Stomach smooth muscle (tissue), 2 donors: ENCODE results near the gene NENF.

Experiments
- H3K27ac ChIP-seq: one replicate; pipeline ENCODE4 v1.7.0; 2013; ENCODE audit warnings: mild to moderate bottlenecking, low read length, inconsistent platforms
- H3K27me3 ChIP-seq, 2 donors: one replicate each; pipeline ENCODE4 v1.7.0; 2013; ENCODE audit warnings: low read length in 2 of 2; ENCODE audit not compliant: insufficient read depth in 2 of 2, control insufficient read depth in 1 of 2
- H3K36me3 ChIP-seq, 2 donors: one replicate each; pipeline ENCODE4 v1.7.0; 2013; ENCODE audit warnings: low read length in 2 of 2; ENCODE audit not compliant: control insufficient read depth in 2 of 2, insufficient read depth in 2 of 2
- H3K4me1 ChIP-seq: one replicate; pipeline ENCODE4 v1.7.0; 2013; ENCODE audit warnings: low read length; ENCODE audit not compliant: control insufficient read depth, insufficient read depth
- H3K4me3 ChIP-seq, 2 donors: one replicate each; pipeline ENCODE4 v1.7.0; 2013; ENCODE audit warnings: low read length in 2 of 2
- H3K9ac ChIP-seq, 2 donors: one replicate each; pipeline ENCODE4 v1.7.0; 2013; ENCODE audit warnings: low read length in 2 of 2, mild to moderate bottlenecking in 1 of 2
- H3K9me3 ChIP-seq, 2 donors: one replicate each; pipeline ENCODE4 v1.7.0; 2013; ENCODE audit warnings: low read length in 2 of 2; ENCODE audit not compliant: control insufficient read depth in 2 of 2
- donor health status: healthy.
- donor health status: Pancreatic carcinoma.

NENF gene

DNA sequence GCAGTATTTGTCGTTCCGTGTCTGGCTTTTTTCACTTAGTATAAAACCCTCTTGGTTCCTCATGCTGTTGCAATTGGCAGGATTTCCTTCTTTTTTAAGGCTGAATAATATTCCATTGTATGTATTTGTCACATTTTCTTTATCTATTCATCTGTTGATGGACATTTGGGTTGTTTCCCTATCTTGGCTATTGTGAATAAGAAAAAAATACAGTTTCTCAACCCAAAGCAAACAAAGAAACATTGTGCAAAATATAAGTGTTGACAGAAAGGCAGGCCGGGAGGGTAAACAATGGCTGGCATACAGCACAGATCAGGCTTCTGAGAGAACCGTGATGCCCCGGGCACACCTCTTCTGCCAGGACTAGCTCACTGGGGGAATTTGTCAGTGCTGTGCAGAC is 26.9 kb downstream of the NENF start:
- H3K27me3 ChIP-seq = no peaks in the 10 kb centered on the region
- no peak overlapping the region for H3K4me3 ChIP-seq
- H3K9me3 ChIP-seq = no peaks in the 10 kb centered on the region
- no peaks in the 10 kb centered on the region for H3K36me3 ChIP-seq
- no peak overlapping the region for H3K27ac ChIP-seq
- peaks cover 9% of the 10 kb centered on the region for H3K4me1 ChIP-seq
- no peak overlapping the region for H3K9ac ChIP-seq

DNA sequence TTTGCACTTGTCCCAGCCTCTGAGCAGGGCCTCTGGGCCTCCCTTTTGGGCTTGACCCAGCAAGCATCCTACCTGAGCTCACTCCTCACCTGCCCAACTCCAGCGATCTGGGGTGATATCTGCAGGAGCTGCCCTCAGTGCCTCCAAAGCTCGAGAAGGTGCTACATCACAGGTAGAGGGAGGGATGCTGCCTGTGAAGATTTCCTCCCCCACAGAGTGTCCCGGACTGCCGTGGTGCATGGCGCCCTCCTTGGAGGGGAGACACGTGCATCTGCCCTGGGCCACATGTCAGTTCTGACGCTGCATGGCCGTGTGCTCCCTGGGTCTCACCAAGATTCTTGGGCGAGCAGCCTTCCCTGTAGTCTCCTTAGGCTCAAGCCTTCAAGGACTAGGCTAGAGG is 27.7 kb downstream of the NENF start:
- H3K9me3 ChIP-seq = no peaks in the 10 kb centered on the region
- peaks cover 9% of the 10 kb centered on the region for H3K4me1 ChIP-seq
- H3K4me3 ChIP-seq = no peak overlapping the region
- H3K27ac ChIP-seq = no peak overlapping the region
- no peak overlapping the region for H3K9ac ChIP-seq
- no peaks in the 10 kb centered on the region for H3K27me3 ChIP-seq
- no peaks in the 10 kb centered on the region for H3K36me3 ChIP-seq

GRCh38 chr1:212461916-212462660 is 29.4 kb downstream of the NENF start:
- H3K4me1 ChIP-seq = no peaks in the 10 kb centered on the region
- no peaks in the 10 kb centered on the region for H3K9me3 ChIP-seq
- H3K27ac ChIP-seq = no peak overlapping the region
- no peak overlapping the region for H3K9ac ChIP-seq
- H3K4me3 ChIP-seq = no peak overlapping the region
- no peaks in the 10 kb centered on the region for H3K36me3 ChIP-seq
- no peaks in the 10 kb centered on the region for H3K27me3 ChIP-seq

- no peak overlapping the region for H3K4me3 ChIP-seq
- H3K27me3 ChIP-seq = no peaks in the 10 kb centered on the region
- no peaks in the 10 kb centered on the region for H3K9me3 ChIP-seq
- no peak overlapping the region for H3K9ac ChIP-seq
- no peaks in the 10 kb centered on the region for H3K36me3 ChIP-seq
- peaks cover 2% of the 10 kb centered on the region for H3K4me1 ChIP-seq
- H3K27ac ChIP-seq = no peak overlapping the region
Observed at GRCh38 chr1:212463565-212464285, 31.0 kb downstream of the NENF start.

DNA sequence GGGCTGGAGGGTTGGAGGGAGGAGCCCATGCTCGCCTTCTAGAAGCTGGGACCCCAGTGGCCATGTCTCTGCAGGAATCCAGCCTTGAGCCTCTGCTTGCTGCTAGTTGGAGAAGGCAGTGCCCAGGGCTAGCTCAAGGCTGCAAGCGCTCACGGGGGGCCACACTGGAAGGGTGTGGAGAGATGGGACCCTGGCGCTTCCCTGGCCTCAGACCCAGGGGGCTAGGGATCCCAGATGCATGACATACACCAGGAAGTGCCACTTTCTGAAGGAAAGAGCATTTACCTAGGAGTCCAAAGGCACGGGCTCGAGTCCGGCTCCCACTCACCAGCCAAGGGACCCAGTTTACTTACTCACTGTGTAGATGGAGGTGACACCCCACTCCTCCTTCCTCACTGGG is 32.6 kb downstream of the NENF start:
- Histone ChIP-seq H3K9me3 (no peaks in the 10 kb centered on the region), H3K9ac (no peak overlapping the region), H3K27me3 (no peaks in the 10 kb centered on the region), H3K36me3 (no peaks in the 10 kb centered on the region), H3K4me1 (peaks cover 9% of the 10 kb centered on the region), H3K27ac (no peak overlapping the region), H3K4me3 (no peak overlapping the region)

DNA sequence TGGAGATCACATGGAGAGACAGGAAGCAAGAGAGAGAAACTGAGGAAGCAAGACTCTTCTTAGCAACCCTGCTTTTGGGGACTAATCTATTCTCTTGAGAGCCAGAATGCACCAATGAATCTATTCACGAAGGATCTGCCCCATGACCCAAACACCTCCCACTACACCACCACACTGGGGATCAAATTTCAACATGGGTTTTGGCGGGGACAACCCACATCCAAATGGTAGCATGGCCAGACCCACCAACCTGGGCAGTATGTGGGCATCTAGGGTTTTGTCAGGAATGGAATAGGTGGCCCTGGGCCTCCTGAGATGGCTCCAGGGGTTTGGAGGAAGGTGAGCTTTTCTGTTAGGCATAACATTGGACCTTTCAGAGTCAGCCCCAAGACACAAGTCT is 33.7 kb downstream of the NENF start:
- H3K36me3 ChIP-seq = no peaks in the 10 kb centered on the region
- H3K9me3 ChIP-seq = no peaks in the 10 kb centered on the region
- peaks cover 13% of the 10 kb centered on the region for H3K4me1 ChIP-seq
- H3K27ac ChIP-seq = no peak overlapping the region
- H3K9ac ChIP-seq = no peak overlapping the region
- no peak overlapping the region for H3K4me3 ChIP-seq
- H3K27me3 ChIP-seq = no peaks in the 10 kb centered on the region

DNA sequence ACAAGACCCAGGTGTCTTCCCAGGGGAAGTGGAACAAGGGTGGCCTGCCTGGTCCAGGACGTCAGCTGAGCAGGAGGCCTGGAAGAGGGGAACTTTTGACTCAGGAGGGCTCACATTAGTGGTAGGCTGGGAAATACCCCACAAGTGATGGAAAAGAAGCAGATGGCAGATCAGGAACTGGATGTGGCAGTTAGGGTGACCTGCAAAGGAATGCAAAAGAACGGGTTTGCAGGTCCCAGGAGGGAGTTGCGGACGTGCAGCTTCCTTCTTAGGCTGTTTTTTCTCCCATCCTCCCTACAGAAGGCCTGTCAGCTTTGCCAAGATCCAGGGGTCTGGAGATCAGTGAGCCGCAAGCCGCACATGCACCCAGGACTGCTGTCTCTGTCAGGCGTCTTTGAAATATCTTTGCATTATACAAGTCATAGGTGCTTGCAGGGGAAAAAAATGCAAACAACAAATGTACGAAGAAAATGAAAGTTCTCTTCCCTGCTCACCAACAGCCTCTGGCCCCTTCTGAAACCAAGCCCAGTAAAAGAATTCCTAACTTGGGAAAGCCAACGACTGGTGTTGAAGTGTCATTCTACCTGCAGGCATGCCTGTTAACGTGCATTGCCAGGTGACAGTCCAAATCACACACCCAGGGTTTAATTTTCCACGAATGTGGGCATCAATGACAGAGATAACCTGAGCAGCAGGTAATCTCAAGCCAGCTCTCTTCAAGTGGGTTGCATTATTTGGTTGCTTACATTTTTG is 34.4 kb downstream of the NENF start:
- Histone ChIP-seq H3K27ac (no peak overlapping the region), H3K9me3 (no peaks in the 10 kb centered on the region), H3K4me3 (no peak overlapping the region)

DNA sequence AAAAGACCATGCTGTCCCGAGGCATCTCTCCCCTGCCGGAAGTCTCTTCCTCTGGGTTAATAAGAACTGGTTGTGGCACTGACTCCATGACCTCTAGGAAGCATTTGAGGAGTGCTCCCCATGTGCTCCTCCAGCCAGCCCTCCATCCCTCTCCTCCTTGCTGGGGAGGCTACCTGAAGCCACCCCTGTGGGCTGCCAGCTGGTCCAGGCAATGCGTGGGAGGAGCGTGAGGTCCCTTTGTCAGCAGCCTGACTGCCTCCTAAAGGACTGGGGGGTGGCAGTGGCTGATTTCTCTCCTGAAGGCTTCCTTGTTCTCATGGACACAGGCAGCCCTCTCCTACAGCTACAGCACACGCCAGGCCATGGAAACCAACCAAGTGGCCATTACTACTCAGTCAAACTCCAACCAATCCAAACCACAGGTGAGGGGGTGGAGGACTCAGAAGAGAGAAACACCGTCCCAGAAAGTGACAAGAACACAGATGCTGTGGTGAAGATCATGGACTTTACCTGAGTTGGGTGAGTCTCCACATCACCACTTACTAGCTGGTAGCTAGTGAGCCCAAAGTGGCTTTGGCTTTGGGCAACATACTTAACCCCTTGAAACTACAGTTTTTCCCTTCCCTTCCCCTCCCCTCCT is 35.2 kb downstream of the NENF start:
- Histone ChIP-seq H3K4me1 (peaks cover 13% of the 10 kb centered on the region), H3K9me3 (no peaks in the 10 kb centered on the region), H3K27me3 (no peaks in the 10 kb centered on the region), H3K27ac (no peak overlapping the region), H3K9ac (no peak overlapping the region), H3K4me3 (no peak overlapping the region), H3K36me3 (no peaks in the 10 kb centered on the region)

More for the DNA sequence above, 34.4 kb downstream of the NENF start:
- Histone ChIP-seq H3K27me3 (no peaks in the 10 kb centered on the region), H3K36me3 (no peaks in the 10 kb centered on the region), H3K9ac (no peak overlapping the region), H3K4me1 (peaks cover 13% of the 10 kb centered on the region)

DNA sequence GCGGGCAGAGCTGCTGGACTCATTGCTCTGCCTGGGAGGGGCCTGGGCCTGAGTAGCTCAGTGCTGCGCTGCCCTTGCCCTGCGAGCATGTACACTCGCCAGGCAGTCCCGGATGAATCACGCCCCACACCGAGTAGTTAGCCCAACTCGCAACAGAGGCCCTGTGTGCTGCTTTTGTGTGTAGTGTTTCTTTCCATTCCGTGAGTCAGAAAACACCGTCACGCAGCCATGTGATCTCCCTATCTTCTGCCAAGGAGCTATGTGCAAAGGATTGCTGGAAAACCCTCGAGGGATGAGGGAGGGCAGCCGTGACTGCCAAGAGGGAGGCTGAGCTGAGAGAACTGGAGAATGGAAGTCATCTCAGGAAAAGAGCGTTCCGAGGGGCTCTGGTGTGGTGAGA is 37.3 kb downstream of the NENF start:
- peak overlapping the region; percentile 69 for H3K27ac ChIP-seq
- no peaks in the 10 kb centered on the region for H3K27me3 ChIP-seq
- H3K36me3 ChIP-seq = no peaks in the 10 kb centered on the region
- peak overlapping the region; percentile 47 to 55 for H3K9ac ChIP-seq
- H3K4me3 ChIP-seq = peak overlapping the region; percentile 37 to 52
- H3K9me3 ChIP-seq = no peaks in the 10 kb centered on the region
- peaks cover 13% of the 10 kb centered on the region for H3K4me1 ChIP-seq

DNA sequence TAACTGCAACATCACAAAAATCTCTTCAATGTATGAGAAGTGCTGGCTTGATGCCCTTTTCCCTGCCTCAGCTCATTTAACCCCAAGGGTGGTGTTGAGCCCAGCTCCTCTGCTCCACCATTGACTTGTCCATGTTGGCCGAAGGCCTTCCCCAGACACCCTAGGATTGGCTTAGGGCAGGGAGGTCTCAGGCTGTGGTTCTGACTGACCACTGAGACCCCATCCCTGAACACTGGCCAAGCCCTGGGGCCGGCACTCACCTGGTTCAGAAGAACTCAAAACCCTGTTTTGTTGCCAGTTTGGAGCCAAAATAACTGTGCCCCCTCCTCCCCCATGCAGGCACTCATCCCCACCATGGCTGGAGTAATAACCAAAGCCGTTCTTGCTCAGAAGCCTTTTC is 38.6 kb downstream of the NENF start:
- Histone ChIP-seq H3K9me3 (no peaks in the 10 kb centered on the region), H3K4me1 (peaks cover 13% of the 10 kb centered on the region), H3K9ac (no peak overlapping the region), H3K27ac (no peak overlapping the region), H3K27me3 (no peaks in the 10 kb centered on the region), H3K36me3 (no peaks in the 10 kb centered on the region), H3K4me3 (no peak overlapping the region)
